Hepatocyte (in vitro differentiated cells): ENCODE measurements around the gene CFAP298. TPM values are rescaled to one million over a fixed set of nuclear protein-coding genes. Genes with fewer than 3 reads are reported as not detected.

Experiments
- DNase-seq: peaks from one replicate; pipeline ENCODE4 v3.0.0-alpha.2; 2016; ENCODE audit warnings: low spot score
- H2AFZ ChIP-seq: fragments of 200-600 bp; sonication (generic); 2 replicates; pipeline ENCODE4 v1.6.0; 2016; ENCODE audit warnings: antibody characterized with exemption, mild to moderate bottlenecking
- H3K27ac ChIP-seq: fragments of 200-600 bp; sonication (generic); 2 replicates; pipeline ENCODE4 v1.5.1; 2016; ENCODE audit warnings: mild to moderate bottlenecking
- H3K27me3 ChIP-seq: fragments of 200-600 bp; sonication (generic); 2 replicates; pipeline ENCODE4 v1.6.1; 2016
- H3K36me3 ChIP-seq: fragments of 200-600 bp; sonication (generic); replicated peaks from 2 replicates; pipeline ENCODE4 v1.5.1; 2016; ENCODE audit warnings: low read depth; ENCODE audit not compliant: insufficient read depth
- H3K4me1 ChIP-seq: fragments of 200-600 bp; sonication (generic); 2 replicates; pipeline ENCODE4 v1.5.1; 2016; ENCODE audit warnings: mild to moderate bottlenecking, moderate library complexity; ENCODE audit not compliant: insufficient read depth
- H3K4me2 ChIP-seq: fragments of 200-600 bp; sonication (generic); 2 replicates; pipeline ENCODE4 v1.6.0; 2016
- H3K4me3 ChIP-seq: fragments of 200-600 bp; sonication (generic); 2 replicates; pipeline ENCODE4 v1.5.1; 2016; ENCODE audit warnings: mild to moderate bottlenecking
- H3K79me2 ChIP-seq: fragments of 200-600 bp; sonication (generic); 2 replicates; pipeline ENCODE4 v1.6.0; 2017; ENCODE audit warnings: mild to moderate bottlenecking
- H3K9me2 ChIP-seq: fragments of 200-600 bp; sonication (generic); replicated peaks from 2 replicates; pipeline ENCODE4 v1.6.0; 2017; ENCODE audit warnings: mild to moderate bottlenecking; ENCODE audit not compliant: insufficient read depth
- H3K9me3 ChIP-seq: fragments of 200-600 bp; sonication (generic); 2 replicates; pipeline ENCODE4 v1.5.1; 2016; ENCODE audit warnings: low read depth, mild to moderate bottlenecking
- H4K20me1 ChIP-seq: fragments of 200-600 bp; sonication (generic); 2 replicates; pipeline ENCODE4 v1.6.0; 2016; ENCODE audit warnings: mild to moderate bottlenecking; ENCODE audit not compliant: insufficient read depth, poor library complexity, severe bottlenecking
- EZH2 ChIP-seq: fragments of 200-600 bp; sonication (generic); IDR thresholded peaks from 2 replicates; pipeline ENCODE4 v1.6.1; 2016; ENCODE audit warnings: antibody characterized with exemption, mild to moderate bottlenecking, borderline replicate concordance
- EZH2phosphoT487 ChIP-seq: fragments of 200-600 bp; sonication (generic); IDR thresholded peaks from one replicate; pipeline ENCODE4 v1.6.1; 2018; ENCODE audit warnings: antibody characterized with exemption, mild to moderate bottlenecking, low read depth, moderate library complexity; ENCODE audit not compliant: unreplicated experiment, severe bottlenecking
- WGBS: methylation state at CpG from one replicate; pipeline ENCODE4 v1.1.6; 2016; ENCODE audit warnings: low lambda C conversion rate; ENCODE audit errors: missing lambda C conversion rate; 5-methylcytosine and 5-hydroxymethylcytosine counted together
- polyA plus RNA-seq: library from polyadenylated mRNA; unstranded; fragments of >200 nt; fragmentation: Nextera tagmentation; extraction: Ambion mirVana; gene quantifications from 2 replicates; pipeline ENCODE4 v1.2.1, GENCODE V29; 2016
- total RNA-seq: library from RNA; depleted of rRNA; stranded (reverse); fragments of >200 nt; gene quantifications from 2 replicates; pipeline ENCODE4 v1.2.3, GENCODE V29; 2014
- TF ChIP-seq, protein P1 (sequence below): fragments of 200-600 bp; sonication (generic); IDR thresholded peaks from 2 replicates; pipeline ENCODE4 v1.5.1; 2016; ENCODE audit warnings: antibody characterized with exemption, mild to moderate bottlenecking; ENCODE audit not compliant: poor library complexity

Gene CFAP298
- total and polyA plus RNA-seq, 2 experiments from 2014 or later: 32.6 to 61.8 TPM

DNA sequence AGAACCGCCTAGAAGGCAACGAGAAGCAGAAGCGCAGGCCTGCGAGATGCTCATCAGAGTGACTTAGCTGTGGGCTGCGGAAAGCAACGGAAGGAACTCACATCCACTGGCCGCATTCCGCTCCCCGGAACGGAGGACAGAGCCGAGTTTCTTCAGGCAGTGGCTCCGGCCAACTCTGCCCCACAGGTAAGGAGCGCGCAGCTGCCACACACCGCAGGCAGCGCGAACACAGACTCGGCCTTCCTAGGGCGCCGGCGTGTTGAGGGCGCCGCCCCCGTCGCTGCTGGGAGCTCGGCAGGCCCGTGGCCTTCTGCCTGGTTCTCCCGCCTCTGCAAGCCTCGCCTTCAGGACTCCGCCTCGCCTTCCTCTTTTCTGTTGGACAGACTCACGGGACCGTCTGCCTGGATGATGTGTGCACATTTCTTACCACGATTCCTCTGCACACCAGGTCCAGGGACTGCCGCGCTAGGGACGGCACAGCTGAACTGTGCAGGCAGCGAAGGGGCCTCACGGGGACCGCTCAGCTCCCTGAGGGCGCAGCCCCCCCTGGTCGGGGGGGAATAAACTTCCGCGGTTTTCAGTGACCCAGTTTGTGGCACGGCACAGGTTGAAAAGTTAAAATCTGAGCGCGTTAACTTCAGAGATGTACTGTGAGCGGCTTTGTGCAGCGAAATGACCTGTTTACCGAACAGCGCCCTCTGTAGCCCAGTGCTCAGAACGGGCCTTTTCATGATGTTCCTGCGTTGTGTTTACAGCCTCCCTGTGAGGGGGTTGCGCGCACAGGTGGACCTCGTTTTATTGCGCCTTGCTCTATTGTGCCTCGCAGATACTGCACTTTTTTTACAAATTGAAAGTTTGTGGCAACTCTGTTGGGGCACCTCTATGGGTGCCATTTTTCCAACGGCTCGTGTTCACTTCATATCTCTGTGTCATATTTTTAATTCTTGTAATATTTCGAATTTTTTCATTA, 42.6 kb downstream of the CFAP298 start:
- peak overlapping the region; percentile 96 for H3K4me2 ChIP-seq
- no peaks in the 10 kb centered on the region for H3K9me3 ChIP-seq
- H2AFZ ChIP-seq: peak overlapping the region; percentile 98
- no peak for TF ChIP-seq EZH2phosphoT487
- TF ChIP-seq, protein P1, sequence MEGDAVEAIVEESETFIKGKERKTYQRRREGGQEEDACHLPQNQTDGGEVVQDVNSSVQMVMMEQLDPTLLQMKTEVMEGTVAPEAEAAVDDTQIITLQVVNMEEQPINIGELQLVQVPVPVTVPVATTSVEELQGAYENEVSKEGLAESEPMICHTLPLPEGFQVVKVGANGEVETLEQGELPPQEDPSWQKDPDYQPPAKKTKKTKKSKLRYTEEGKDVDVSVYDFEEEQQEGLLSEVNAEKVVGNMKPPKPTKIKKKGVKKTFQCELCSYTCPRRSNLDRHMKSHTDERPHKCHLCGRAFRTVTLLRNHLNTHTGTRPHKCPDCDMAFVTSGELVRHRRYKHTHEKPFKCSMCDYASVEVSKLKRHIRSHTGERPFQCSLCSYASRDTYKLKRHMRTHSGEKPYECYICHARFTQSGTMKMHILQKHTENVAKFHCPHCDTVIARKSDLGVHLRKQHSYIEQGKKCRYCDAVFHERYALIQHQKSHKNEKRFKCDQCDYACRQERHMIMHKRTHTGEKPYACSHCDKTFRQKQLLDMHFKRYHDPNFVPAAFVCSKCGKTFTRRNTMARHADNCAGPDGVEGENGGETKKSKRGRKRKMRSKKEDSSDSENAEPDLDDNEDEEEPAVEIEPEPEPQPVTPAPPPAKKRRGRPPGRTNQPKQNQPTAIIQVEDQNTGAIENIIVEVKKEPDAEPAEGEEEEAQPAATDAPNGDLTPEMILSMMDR: peak; percentile 90
- no peak for TF ChIP-seq EZH2
- H3K36me3 ChIP-seq: no peaks in the 10 kb centered on the region
- H3K4me1 ChIP-seq: no peaks in the 10 kb centered on the region
- peak overlapping the region; percentile 74 for H3K27ac ChIP-seq
- H4K20me1 ChIP-seq: no peaks in the 10 kb centered on the region
- DNase-seq: peak; percentile 89
- no peaks in the 10 kb centered on the region for H3K79me2 ChIP-seq
- peaks cover 4% of the 10 kb centered on the region for H3K27me3 ChIP-seq
- 7% methylated on average over 54 of the region's 61 CpGs for WGBS
- peak overlapping the region; percentile 81 for H3K4me3 ChIP-seq
- no peaks in the 10 kb centered on the region for H3K9me2 ChIP-seq

GRCh38 chr21:32567626-32568025, 44.6 kb downstream of the CFAP298 start:
- no peaks in the 10 kb centered on the region for H3K4me1 ChIP-seq
- no peaks in the 10 kb centered on the region for H3K9me3 ChIP-seq
- H4K20me1 ChIP-seq: no peaks in the 10 kb centered on the region
- DNase-seq: no peak
- H3K9me2 ChIP-seq: no peaks in the 10 kb centered on the region
- H3K27ac ChIP-seq: no peak overlapping the region
- H2AFZ ChIP-seq: no peak overlapping the region
- 93% methylated on average over 8 of the region's 8 CpGs for WGBS
- TF ChIP-seq EZH2phosphoT487 (no peak), EZH2 (no peak)
- TF ChIP-seq, protein P1: no peak
- H3K4me2 ChIP-seq: no peak overlapping the region
- no peak overlapping the region for H3K4me3 ChIP-seq
- H3K79me2 ChIP-seq: no peaks in the 10 kb centered on the region
- H3K36me3 ChIP-seq: no peaks in the 10 kb centered on the region
- H3K27me3 ChIP-seq: no peaks in the 10 kb centered on the region

GRCh38 chr21:32566741-32567389, 45.3 kb downstream of the CFAP298 start:
- Histone ChIP-seq H3K4me3 (no peak overlapping the region), H3K4me2 (no peak overlapping the region), H2AFZ (no peak overlapping the region), H3K36me3 (no peaks in the 10 kb centered on the region), H3K27me3 (no peaks in the 10 kb centered on the region), H4K20me1 (no peaks in the 10 kb centered on the region), H3K4me1 (no peaks in the 10 kb centered on the region), H3K9me3 (no peaks in the 10 kb centered on the region), H3K27ac (no peak overlapping the region), H3K9me2 (no peaks in the 10 kb centered on the region), H3K79me2 (no peaks in the 10 kb centered on the region)
- no peak for DNase-seq
- WGBS: 94% methylated on average over 5 of the region's 5 CpGs
- no peak for TF ChIP-seq EZH2
- TF ChIP-seq, protein P1: no peak
- TF ChIP-seq EZH2phosphoT487: no peak
